ENCODE results near the gene ARHGAP10.
"Not testable (repeated sequence)": the region's sequence is repeated elsewhere in the genome, so short reads cannot be mapped to it uniquely, and the experiment has no call there.

The ARHGAP10 gene

GRCh38 chr4:147885216-147885615 lies 153.3 kb downstream of the ARHGAP10 start:
- not testable (repeated sequence) for H3K36me3 ChIP-seq (ENCODE audit: control insufficient read depth, insufficient read depth, low read length); DNase-seq (ENCODE audit: low read depth, low spot score); H3K27me3 ChIP-seq (ENCODE audit: control insufficient read depth, insufficient read depth, low read length); H3K9me3 ChIP-seq (ENCODE audit: control insufficient read depth, insufficient read depth, low read length); H3K4me3 ChIP-seq (ENCODE audit: low read length); H3K4me1 ChIP-seq (ENCODE audit: control insufficient read depth, insufficient read depth, low read length); H3K27ac ChIP-seq (ENCODE audit: low read length)
- WGBS (ENCODE audit: insufficient coverage, insufficient read length), result no CpG with 5 or more reads among the region's 1 CpG

- H3K4me1 ChIP-seq (ENCODE audit: control insufficient read depth, insufficient read depth, low read length), result no peaks in the 10 kb centered on the region
- H3K27me3 ChIP-seq (ENCODE audit: control insufficient read depth, insufficient read depth, low read length), result no peaks in the 10 kb centered on the region
- no peak for DNase-seq (ENCODE audit: low read depth, low spot score)
- no peaks in the 10 kb centered on the region for H3K9me3 ChIP-seq (ENCODE audit: control insufficient read depth, insufficient read depth, low read length)
- no peak overlapping the region for H3K27ac ChIP-seq (ENCODE audit: low read length)
- WGBS (ENCODE audit: insufficient coverage, insufficient read length), result no CpG with 5 or more reads among the region's 6 CpGs
- H3K36me3 ChIP-seq (ENCODE audit: control insufficient read depth, insufficient read depth, low read length), result no peaks in the 10 kb centered on the region
- no peak overlapping the region for H3K4me3 ChIP-seq (ENCODE audit: low read length)
These were observed 159.7 kb downstream of the ARHGAP10 start for GRCh38 chr4:147891476-147892115.

GRCh38 chr4:147899512-147899911 lies 167.6 kb downstream of the ARHGAP10 start:
- no peaks in the 10 kb centered on the region for H3K36me3 ChIP-seq (ENCODE audit: control insufficient read depth, insufficient read depth, low read length)
- no CpG with 5 or more reads among the region's 2 CpGs for WGBS (ENCODE audit: insufficient coverage, insufficient read length)
- no peaks in the 10 kb centered on the region for H3K9me3 ChIP-seq (ENCODE audit: control insufficient read depth, insufficient read depth, low read length)
- H3K27ac ChIP-seq (ENCODE audit: low read length), result no peak overlapping the region
- no peaks in the 10 kb centered on the region for H3K4me1 ChIP-seq (ENCODE audit: control insufficient read depth, insufficient read depth, low read length)
- no peaks in the 10 kb centered on the region for H3K27me3 ChIP-seq (ENCODE audit: control insufficient read depth, insufficient read depth, low read length)
- no peak for DNase-seq (ENCODE audit: low read depth, low spot score)
- H3K4me3 ChIP-seq (ENCODE audit: low read length), result no peak overlapping the region

GRCh38 chr4:147901388-147901787 lies 169.5 kb downstream of the ARHGAP10 start:
- Histone ChIP-seq H3K4me1 (ENCODE audit: control insufficient read depth, insufficient read depth, low read length) (no peaks in the 10 kb centered on the region), H3K4me3 (ENCODE audit: low read length) (no peak overlapping the region), H3K9me3 (ENCODE audit: control insufficient read depth, insufficient read depth, low read length) (no peaks in the 10 kb centered on the region), H3K27ac (ENCODE audit: low read length) (no peak overlapping the region), H3K36me3 (ENCODE audit: control insufficient read depth, insufficient read depth, low read length) (no peaks in the 10 kb centered on the region), H3K27me3 (ENCODE audit: control insufficient read depth, insufficient read depth, low read length) (no peaks in the 10 kb centered on the region)
- no CpG with 5 or more reads among the region's 2 CpGs for WGBS (ENCODE audit: insufficient coverage, insufficient read length)
- no peak for DNase-seq (ENCODE audit: low read depth, low spot score)

GRCh38 chr4:147901916-147902315 lies 170.0 kb downstream of the ARHGAP10 start:
- no CpG with 5 or more reads among the region's 2 CpGs for WGBS (ENCODE audit: insufficient coverage, insufficient read length)
- Histone ChIP-seq H3K27ac (ENCODE audit: low read length) (no peak overlapping the region), H3K4me1 (ENCODE audit: control insufficient read depth, insufficient read depth, low read length) (no peaks in the 10 kb centered on the region), H3K4me3 (ENCODE audit: low read length) (no peak overlapping the region), H3K27me3 (ENCODE audit: control insufficient read depth, insufficient read depth, low read length) (no peaks in the 10 kb centered on the region), H3K9me3 (ENCODE audit: control insufficient read depth, insufficient read depth, low read length) (no peaks in the 10 kb centered on the region), H3K36me3 (ENCODE audit: control insufficient read depth, insufficient read depth, low read length) (no peaks in the 10 kb centered on the region)
- DNase-seq (ENCODE audit: low read depth, low spot score), result no peak

GRCh38 chr4:147909225-147909624 lies 177.3 kb downstream of the ARHGAP10 start:
- Histone ChIP-seq H3K4me3 (ENCODE audit: low read length) (no peak overlapping the region), H3K27ac (ENCODE audit: low read length) (no peak overlapping the region), H3K36me3 (ENCODE audit: control insufficient read depth, insufficient read depth, low read length) (no peaks in the 10 kb centered on the region), H3K27me3 (ENCODE audit: control insufficient read depth, insufficient read depth, low read length) (no peaks in the 10 kb centered on the region), H3K4me1 (ENCODE audit: control insufficient read depth, insufficient read depth, low read length) (no peaks in the 10 kb centered on the region), H3K9me3 (ENCODE audit: control insufficient read depth, insufficient read depth, low read length) (no peaks in the 10 kb centered on the region)
- no peak for DNase-seq (ENCODE audit: low read depth, low spot score)
- WGBS (ENCODE audit: insufficient coverage, insufficient read length), result no CpG with 5 or more reads among the region's 2 CpGs

- H3K27ac ChIP-seq (ENCODE audit: low read length), result no peak overlapping the region
- no peaks in the 10 kb centered on the region for H3K9me3 ChIP-seq (ENCODE audit: control insufficient read depth, insufficient read depth, low read length)
- H3K36me3 ChIP-seq (ENCODE audit: control insufficient read depth, insufficient read depth, low read length), result no peaks in the 10 kb centered on the region
- H3K27me3 ChIP-seq (ENCODE audit: control insufficient read depth, insufficient read depth, low read length), result no peaks in the 10 kb centered on the region
- H3K4me3 ChIP-seq (ENCODE audit: low read length), result no peak overlapping the region
- no CpG with 5 or more reads among the region's 3 CpGs for WGBS (ENCODE audit: insufficient coverage, insufficient read length)
- H3K4me1 ChIP-seq (ENCODE audit: control insufficient read depth, insufficient read depth, low read length), result no peaks in the 10 kb centered on the region
- no peak for DNase-seq (ENCODE audit: low read depth, low spot score)
These were observed 178.4 kb downstream of the ARHGAP10 start for GRCh38 chr4:147910315-147910714.

- H3K4me3 ChIP-seq (ENCODE audit: low read length); DNase-seq (ENCODE audit: low read depth, low spot score); H3K36me3 ChIP-seq (ENCODE audit: control insufficient read depth, insufficient read depth, low read length); H3K9me3 ChIP-seq (ENCODE audit: control insufficient read depth, insufficient read depth, low read length); H3K4me1 ChIP-seq (ENCODE audit: control insufficient read depth, insufficient read depth, low read length); H3K27me3 ChIP-seq (ENCODE audit: control insufficient read depth, insufficient read depth, low read length); H3K27ac ChIP-seq (ENCODE audit: low read length): not testable (repeated sequence)
- WGBS (ENCODE audit: insufficient coverage, insufficient read length), result no CpG with 5 or more reads among the region's 2 CpGs
These were observed 180.2 kb downstream of the ARHGAP10 start for GRCh38 chr4:147912106-147912505.

- H3K4me1 ChIP-seq (ENCODE audit: control insufficient read depth, insufficient read depth, low read length), result no peaks in the 10 kb centered on the region
- no peaks in the 10 kb centered on the region for H3K27me3 ChIP-seq (ENCODE audit: control insufficient read depth, insufficient read depth, low read length)
- no peaks in the 10 kb centered on the region for H3K36me3 ChIP-seq (ENCODE audit: control insufficient read depth, insufficient read depth, low read length)
- DNase-seq (ENCODE audit: low read depth, low spot score), result no peak
- no peak overlapping the region for H3K4me3 ChIP-seq (ENCODE audit: low read length)
- no peaks in the 10 kb centered on the region for H3K9me3 ChIP-seq (ENCODE audit: control insufficient read depth, insufficient read depth, low read length)
- no CpG with 5 or more reads among the region's 2 CpGs for WGBS (ENCODE audit: insufficient coverage, insufficient read length)
- no peak overlapping the region for H3K27ac ChIP-seq (ENCODE audit: low read length)
These were observed 181.2 kb downstream of the ARHGAP10 start for GRCh38 chr4:147913137-147913536.

GRCh38 chr4:147916351-147916750 lies 184.5 kb downstream of the ARHGAP10 start:
- WGBS (ENCODE audit: insufficient coverage, insufficient read length), result no CpG with 5 or more reads among the region's 4 CpGs
- Histone ChIP-seq H3K27ac (ENCODE audit: low read length) (no peak overlapping the region), H3K4me1 (ENCODE audit: control insufficient read depth, insufficient read depth, low read length) (no peaks in the 10 kb centered on the region)

GRCh38 chr4:147923381-147923780 lies 191.5 kb downstream of the ARHGAP10 start:
- no peak for DNase-seq (ENCODE audit: low read depth, low spot score)
- Histone ChIP-seq H3K4me3 (ENCODE audit: low read length) (no peak overlapping the region), H3K9me3 (ENCODE audit: control insufficient read depth, insufficient read depth, low read length) (no peaks in the 10 kb centered on the region), H3K36me3 (ENCODE audit: control insufficient read depth, insufficient read depth, low read length) (no peaks in the 10 kb centered on the region), H3K27ac (ENCODE audit: low read length) (no peak overlapping the region), H3K27me3 (ENCODE audit: control insufficient read depth, insufficient read depth, low read length) (no peaks in the 10 kb centered on the region), H3K4me1 (ENCODE audit: control insufficient read depth, insufficient read depth, low read length) (peaks cover 2% of the 10 kb centered on the region; the same call in 1 of the 2 replicates)
- WGBS (ENCODE audit: insufficient coverage, insufficient read length), result no CpG with 5 or more reads among the region's 2 CpGs

More at GRCh38 chr4:147916351-147916750, 184.5 kb downstream of the ARHGAP10 start:
- H3K4me3 ChIP-seq (ENCODE audit: low read length), result no peak overlapping the region
- no peak for DNase-seq (ENCODE audit: low read depth, low spot score)
- no peaks in the 10 kb centered on the region for H3K36me3 ChIP-seq (ENCODE audit: control insufficient read depth, insufficient read depth, low read length)
- no peaks in the 10 kb centered on the region for H3K27me3 ChIP-seq (ENCODE audit: control insufficient read depth, insufficient read depth, low read length)
- H3K9me3 ChIP-seq (ENCODE audit: control insufficient read depth, insufficient read depth, low read length), result no peaks in the 10 kb centered on the region
